IPS-NIHi11 (cell line): ENCODE measurements around the gene NARS2.
"Not testable (repeated sequence)": the region's sequence is repeated elsewhere in the genome, so short reads cannot be mapped to it uniquely, and the experiment has no call there.

ENCODE experiments used
- DNase-seq: peaks from one replicate; pipeline ENCODE4 v3.0.0; 2012; ENCODE audit warnings: mixed read lengths, low spot score

Gene NARS2

DNA sequence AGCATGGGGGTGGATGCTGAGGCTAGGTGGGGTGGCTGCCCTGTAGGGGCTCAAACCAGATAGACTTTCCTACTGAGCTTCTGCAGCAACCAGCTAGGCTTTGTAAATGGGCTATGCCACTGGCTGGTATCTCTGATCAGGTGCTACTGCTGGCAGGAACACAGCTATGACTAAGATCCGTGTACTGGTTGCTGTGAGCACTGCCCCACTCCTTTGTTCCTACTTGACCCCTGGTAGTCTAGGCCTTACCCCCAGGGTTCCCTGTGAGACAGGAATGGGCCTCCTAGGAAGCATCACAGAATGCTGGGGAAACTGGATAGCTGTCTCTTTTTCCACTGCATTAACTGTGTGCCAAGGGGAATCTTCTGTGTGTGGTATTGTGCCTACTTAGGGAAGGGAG, 98.6 kb downstream of the NARS2 start:
- DNase-seq, result peak; percentile 6

GRCh38 chr11:78474451-78474850, 100.2 kb downstream of the NARS2 start:
- no peak for DNase-seq

DNA sequence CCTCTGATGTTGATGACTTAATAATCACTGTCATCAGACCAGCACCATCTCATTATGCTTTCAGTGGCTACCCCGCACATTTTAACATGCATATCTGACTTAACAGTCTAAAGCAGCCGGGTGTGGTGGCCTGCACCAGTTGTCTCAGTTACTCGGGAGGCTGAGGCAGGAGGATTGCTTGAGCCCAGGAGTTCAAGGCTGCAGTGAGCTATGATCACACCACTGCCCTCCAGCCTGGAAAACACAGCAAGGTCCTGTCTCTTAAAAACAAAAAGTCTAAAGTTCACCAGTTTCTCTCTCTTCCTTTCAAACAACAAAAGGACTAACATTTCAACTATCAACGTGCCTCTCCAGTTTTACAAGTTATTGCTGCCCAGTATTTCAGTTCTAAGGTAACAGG, 101.8 kb downstream of the NARS2 start:
- no peak for DNase-seq

- DNase-seq, result no peak
These were observed 102.3 kb downstream of the NARS2 start for GRCh38 chr11:78472382-78472781.

GRCh38 chr11:78470861-78471442, 103.7 kb downstream of the NARS2 start:
- DNase-seq, result no peak

- DNase-seq, result no peak
These were observed 104.8 kb downstream of the NARS2 start for GRCh38 chr11:78469896-78470295.

DNA sequence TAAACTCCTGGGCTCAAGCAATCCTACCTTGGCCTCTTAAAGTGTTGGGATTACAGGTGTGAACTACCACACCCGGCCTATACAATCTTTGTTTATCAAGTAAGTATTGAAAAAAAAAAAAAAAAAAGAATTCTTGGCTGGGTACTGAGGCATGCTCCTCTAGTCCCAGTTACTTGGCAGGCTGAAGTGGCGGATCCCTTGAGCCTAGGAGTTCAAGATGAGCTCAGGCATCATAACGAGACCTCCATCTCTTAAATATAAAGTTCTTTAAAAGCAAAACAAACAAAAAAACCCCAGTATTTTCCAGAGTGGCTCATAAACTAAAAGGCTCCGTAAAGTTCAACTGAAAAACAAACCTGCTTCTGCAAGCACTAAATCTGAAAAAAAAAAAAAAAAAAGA, 106.7 kb downstream of the NARS2 start:
- DNase-seq, result no peak

GRCh38 chr11:78467370-78467769, 107.3 kb downstream of the NARS2 start:
- DNase-seq, result no peak

DNA sequence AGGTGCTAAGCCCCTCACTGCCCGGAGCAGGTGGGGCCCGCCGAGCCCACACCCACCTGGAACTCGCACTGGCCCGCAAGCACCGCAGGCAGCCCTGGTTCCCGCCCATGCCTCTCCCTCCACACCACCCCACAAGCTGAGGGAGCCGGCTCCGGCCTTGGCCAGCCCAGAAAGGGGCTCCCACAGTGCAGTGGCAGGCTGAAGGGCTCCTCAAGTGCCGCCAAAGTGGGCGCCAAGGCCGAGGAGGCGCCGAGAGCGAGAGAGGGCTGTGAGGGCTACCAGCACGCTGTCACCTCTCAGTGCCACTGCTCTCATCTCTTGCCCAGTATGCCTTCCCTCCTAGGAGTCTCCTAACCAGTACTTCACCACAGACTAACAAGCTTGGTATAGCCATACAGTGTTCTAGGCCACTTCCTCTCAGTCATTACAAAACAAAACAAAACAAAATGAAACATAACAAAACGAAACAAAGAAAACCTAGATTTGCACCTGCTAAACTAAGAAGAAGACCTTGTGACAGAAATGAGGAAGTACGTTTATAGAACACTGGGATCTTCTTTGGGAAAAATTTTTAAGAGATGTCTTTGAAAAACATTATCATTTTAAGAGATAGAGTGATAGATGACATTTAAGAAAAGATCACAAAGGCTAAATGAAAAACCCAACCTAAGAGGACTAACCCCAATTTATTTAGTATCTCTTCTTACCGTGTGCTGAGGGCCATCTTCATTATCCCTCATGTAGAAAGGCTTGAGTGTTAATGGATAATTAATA, 109.3 kb downstream of the NARS2 start:
- no peak for DNase-seq

DNA sequence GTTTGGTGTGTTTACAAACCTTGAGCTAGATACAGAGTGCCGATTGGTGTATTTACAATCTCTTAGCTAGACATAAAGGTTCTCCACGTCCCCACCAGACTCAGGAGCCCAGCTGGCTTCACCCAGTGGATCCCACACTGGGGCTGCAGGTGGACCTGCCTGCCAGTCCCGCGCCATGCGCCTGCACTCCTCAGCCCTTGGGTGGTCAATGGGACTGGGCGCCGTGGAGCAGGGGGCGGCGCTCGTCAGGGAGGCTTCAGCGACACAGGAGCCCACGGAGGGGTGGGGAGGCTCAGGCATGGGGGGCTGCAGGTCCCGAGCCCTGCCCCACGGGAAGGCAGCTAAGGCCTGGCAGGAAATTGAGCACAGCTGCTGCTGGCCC, 109.9 kb downstream of the NARS2 start:
- DNase-seq, result not testable (repeated sequence)

- no peak for DNase-seq
These were observed 114.2 kb downstream of the NARS2 start for GRCh38 chr11:78460471-78460870.

GRCh38 chr11:78459738-78460137, 114.9 kb downstream of the NARS2 start:
- DNase-seq, result no peak

DNA sequence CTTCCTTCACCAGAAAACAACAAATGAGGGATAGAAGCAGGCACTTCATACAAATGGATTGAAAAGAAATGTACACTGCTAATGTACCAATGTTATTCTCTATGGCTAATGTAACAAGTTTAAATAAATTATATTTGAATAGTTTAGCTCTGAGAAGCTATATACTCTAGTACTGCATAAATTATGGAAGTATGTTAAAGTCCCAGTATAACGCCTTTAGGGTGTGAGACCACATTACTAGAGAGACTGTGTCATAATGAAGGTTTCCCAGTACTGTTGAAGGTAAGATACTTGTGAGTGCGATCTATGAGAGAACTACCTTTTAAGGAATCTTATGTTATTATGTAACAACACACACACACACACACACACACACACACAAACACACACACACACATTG, 117.2 kb downstream of the NARS2 start:
- DNase-seq, result no peak

DNA sequence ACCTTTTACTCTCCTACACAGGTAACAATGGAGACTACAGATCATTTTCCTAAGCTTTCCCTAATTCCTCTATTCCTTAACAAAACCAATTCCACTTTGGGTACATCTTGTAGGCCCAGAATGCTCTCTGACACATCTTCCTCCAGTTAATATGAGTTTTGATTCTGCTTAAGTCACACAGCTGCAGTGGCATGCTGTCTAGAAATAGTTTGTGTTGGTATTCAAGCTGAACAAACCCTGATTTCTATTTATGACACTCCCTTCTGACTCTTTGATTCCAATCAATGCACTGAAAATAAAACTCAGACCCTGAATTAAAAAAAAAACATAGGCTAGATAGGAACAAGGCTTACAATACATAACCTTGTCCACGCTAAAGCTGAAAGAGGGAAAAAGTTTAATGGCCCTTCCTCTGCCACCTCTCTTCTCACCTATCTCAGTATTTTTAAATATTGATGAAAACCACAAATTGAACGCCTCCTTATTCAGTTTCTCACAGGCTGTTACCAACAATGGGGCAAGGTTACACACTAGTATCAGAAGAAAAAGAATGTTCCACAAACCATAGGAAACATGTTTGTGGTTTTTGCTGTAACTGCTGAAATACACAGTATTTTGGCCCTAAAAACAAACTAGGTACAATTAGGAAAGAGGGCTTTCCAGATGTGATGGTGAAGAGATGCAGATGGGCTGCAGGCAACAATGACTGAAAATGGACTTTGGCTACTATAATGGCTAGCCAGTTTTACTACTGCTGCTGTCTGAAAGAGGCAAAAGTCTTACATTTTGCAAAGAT, 121.3 kb downstream of the NARS2 start:
- no peak for DNase-seq

GRCh38 chr11:78451371-78452150, 123.1 kb downstream of the NARS2 start:
- DNase-seq, result no peak

GRCh38 chr11:78450866-78451265, 123.8 kb downstream of the NARS2 start:
- DNase-seq, result no peak

DNA sequence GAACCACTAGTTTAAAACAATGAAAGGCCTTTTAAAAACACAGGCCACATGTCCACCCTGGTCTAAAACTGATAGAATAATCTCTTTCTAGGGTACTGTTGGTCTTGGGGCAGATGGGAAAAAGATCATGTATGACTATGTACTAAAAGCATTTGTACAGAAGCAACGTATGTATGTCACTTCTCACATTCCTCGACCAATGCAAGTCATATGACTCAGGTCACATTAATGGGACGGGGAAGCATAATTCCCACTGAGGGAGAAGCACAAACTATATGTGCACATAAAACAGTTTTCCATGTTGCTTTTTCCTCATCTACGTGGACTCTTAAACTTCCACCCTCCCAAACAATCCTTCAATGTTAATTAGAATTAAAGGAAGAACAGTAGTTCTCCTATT, 124.8 kb downstream of the NARS2 start:
- DNase-seq, result no peak

GRCh38 chr11:78446210-78446609, 128.5 kb downstream of the NARS2 start:
- no peak for DNase-seq

DNA sequence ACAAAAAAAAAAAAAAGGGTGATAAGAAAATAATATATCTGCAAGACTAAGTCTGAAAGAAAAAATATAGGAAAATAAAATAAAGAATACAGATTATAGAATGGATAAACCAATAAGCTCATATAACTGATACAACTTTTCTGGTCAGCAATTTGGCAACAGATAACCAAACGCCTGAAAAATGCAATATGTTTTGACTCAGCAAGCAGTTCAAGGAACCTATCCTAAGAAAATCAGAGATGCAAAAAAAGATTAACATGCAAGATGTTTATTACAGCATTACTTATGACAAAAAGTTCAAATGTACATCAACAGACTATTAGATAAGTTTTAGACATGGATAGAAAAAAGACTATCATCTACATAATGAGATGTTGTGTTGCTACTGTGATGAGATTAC, 129.9 kb downstream of the NARS2 start:
- DNase-seq, result no peak

- DNase-seq, result no peak
These were observed 132.7 kb downstream of the NARS2 start for GRCh38 chr11:78441956-78442355.

GRCh38 chr11:78438298-78438975, 136.2 kb downstream of the NARS2 start:
- DNase-seq, result no peak

DNA sequence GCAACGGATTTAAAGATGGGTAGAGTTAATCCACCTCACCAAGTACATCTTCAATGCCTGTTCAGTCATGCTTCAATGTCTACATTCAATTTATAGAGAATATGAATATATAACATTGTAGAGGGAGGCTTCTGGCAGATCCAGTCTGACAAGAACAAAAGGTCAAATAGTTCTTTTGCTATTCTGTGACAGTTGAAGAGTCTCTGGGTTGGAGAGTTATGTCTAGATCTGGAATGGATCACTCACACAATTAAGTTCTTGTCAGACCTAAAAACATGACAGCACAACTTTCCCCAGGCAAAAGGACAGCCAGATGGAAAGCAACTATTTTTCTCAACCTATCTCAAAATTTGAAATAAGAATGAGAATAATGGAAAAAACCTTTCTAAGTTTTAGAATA, 141.7 kb downstream of the NARS2 start:
- no peak for DNase-seq
